ENCODE results near the gene CD93.

The CD93 gene

DNA sequence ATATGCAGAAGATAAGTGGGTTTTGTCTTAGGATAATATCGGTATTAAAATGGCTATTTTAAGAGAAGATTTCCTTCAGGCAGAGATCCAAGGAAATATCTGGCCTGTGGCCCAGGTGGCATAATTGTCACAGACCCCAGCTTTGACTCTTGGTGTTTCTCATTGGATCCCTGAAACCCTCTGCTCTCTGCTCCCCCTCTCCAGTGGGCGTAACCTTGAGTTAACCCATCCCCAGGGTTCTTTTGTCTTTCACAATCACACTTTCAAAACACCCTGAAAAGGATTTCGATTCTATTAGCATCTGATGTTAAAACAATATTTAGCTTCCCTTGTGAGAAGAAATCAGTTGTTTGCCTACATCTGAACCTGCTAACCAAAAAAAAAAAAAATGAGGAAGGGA, 43.9 kb downstream of the CD93 start:
- in situ Hi-C loops (cut with HindIII; ENCODE audit: low sequenced_read_pairs): no loop called here
- no peak for TF ChIP-seq CTCF (IDR thresholded peaks at IDR 0.05; ENCODE audit: low read depth, low read length)

DNA sequence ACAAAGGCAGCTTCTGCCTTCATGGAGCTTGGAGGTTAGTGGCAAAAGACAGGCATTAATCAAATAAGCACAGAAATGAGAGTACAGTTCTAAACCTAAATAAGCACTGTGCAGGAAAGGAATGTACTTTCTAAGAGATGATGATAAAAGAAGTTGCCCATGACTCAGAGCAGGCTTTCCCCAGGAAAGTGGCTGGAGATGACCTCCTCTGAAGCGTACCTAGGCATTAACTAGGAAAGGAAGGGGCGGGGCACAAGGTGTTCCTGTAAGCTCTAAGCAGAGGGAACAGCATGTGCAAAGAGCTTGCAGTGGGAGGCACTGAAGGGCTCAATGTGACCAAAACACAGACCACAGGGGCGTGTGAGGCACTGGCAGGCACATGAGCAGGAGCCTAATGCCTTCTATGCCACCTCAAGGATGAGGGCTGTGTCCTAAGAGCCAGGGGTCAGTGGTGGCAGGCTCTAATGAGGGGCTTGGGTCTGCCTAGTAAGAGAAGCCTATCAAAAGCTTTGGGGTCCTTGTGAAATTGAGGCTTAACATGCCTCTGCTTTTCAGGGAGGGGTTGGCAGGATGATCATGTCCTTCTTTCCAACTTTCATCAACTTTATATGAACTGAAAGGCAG, 46.1 kb downstream of the CD93 start:
- in situ Hi-C loops (cut with HindIII; ENCODE audit: low sequenced_read_pairs): no loop called here
- TF ChIP-seq CTCF (IDR thresholded peaks at IDR 0.05; ENCODE audit: low read depth, low read length): no peak

More for the DNA sequence above, 43.9 kb downstream of the CD93 start:
- H3K4me3 ChIP-seq (ENCODE audit: low read depth, low read length): no peak overlapping the region
- DNase-seq (ENCODE audit: low read depth, low spot score): no peak

DNA sequence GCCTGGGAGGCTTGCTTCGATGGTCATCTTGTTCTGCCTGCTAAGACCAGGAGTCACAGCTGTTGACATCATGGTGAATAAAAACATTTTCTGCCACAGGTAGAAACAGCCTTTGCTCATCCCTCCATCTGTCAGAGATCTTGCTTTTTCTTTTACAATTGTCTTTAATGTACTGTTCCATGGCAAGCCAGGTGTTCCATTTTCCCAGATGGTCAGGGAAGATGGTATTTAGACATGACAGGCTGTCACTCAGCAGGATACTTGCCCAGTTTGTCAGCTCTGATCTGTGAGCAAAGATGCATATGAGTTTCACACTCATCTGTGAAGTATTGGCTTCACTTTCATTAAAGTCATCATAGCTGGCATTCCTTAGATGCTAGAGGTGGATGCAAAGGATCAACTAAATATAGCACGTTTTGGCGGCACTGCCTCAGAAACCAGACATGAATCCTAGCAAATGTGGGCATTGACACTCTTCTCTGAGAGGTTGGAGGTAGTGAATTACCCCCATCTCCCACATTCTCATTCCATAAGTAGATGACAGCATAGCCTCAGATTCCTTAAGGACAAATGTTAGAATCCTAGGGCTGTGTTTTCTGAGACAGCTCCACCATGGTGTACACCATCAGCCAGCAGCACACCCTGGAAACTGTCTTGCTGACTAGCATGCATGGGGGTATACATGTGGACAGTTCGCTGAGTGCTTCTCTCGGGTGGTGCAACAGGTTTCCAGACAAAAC, 46.8 kb downstream of the CD93 start:
- no peak for TF ChIP-seq CTCF (IDR thresholded peaks at IDR 0.05; ENCODE audit: low read depth, low read length)
- no peak overlapping the region for H3K4me3 ChIP-seq (ENCODE audit: low read depth, low read length)
- no peak for DNase-seq (ENCODE audit: low read depth, low spot score)
- in situ Hi-C loops (cut with HindIII; ENCODE audit: low sequenced_read_pairs): no loop called here

More for the DNA sequence above, 46.1 kb downstream of the CD93 start:
- H3K4me3 ChIP-seq (ENCODE audit: low read depth, low read length): no peak overlapping the region
- DNase-seq (ENCODE audit: low read depth, low spot score): no peak

- in situ Hi-C loops (cut with HindIII; ENCODE audit: low sequenced_read_pairs): no loop called here
Measured at GRCh38 chr20:23037017-23037481, 49.1 kb downstream of the CD93 start.

DNA sequence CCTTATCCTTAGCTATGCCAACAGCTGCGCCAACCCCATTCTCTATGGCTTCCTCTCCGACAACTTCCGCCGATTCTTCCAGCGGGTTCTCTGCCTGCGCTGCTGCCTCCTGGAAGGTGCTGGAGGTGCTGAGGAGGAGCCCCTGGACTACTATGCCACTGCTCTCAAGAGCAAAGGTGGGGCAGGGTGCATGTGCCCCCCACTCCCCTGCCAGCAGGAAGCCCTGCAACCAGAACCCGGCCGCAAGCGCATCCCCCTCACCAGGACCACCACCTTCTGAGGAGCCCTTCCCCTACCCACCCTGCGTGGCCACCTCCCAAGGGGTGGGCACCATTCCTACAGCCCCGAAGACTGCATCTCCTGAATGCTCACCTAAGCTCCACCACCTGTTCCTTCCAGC, 49.8 kb downstream of the CD93 start:
- no peak for TF ChIP-seq CTCF (IDR thresholded peaks at IDR 0.05; ENCODE audit: low read depth, low read length)
- no peak for DNase-seq (ENCODE audit: low read depth, low spot score)
- in situ Hi-C loops (cut with HindIII; ENCODE audit: low sequenced_read_pairs): no loop called here
- no peak overlapping the region for H3K4me3 ChIP-seq (ENCODE audit: low read depth, low read length)

More at GRCh38 chr20:23037017-23037481, 49.1 kb downstream of the CD93 start:
- no peak overlapping the region for H3K4me3 ChIP-seq (ENCODE audit: low read depth, low read length)
- no peak for TF ChIP-seq CTCF (IDR thresholded peaks at IDR 0.05; ENCODE audit: low read depth, low read length)
- no peak for DNase-seq (ENCODE audit: low read depth, low spot score)

DNA sequence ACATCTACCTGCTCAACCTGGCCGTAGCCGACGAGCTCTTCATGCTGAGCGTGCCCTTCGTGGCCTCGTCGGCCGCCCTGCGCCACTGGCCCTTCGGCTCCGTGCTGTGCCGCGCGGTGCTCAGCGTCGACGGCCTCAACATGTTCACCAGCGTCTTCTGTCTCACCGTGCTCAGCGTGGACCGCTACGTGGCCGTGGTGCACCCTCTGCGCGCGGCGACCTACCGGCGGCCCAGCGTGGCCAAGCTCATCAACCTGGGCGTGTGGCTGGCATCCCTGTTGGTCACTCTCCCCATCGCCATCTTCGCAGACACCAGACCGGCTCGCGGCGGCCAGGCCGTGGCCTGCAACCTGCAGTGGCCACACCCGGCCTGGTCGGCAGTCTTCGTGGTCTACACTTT, 50.4 kb downstream of the CD93 start:
- in situ Hi-C loops (cut with HindIII; ENCODE audit: low sequenced_read_pairs): no loop called here
- H3K4me3 ChIP-seq (ENCODE audit: low read depth, low read length): no peak overlapping the region
- TF ChIP-seq CTCF (IDR thresholded peaks at IDR 0.05; ENCODE audit: low read depth, low read length): no peak
- DNase-seq (ENCODE audit: low read depth, low spot score): no peak

All from astrocyte of the spinal cord (primary cell).